HG03108 (cell line): ENCODE data around the gene ADCYAP1R1.
"Not testable (repeated sequence)": the region's sequence is repeated elsewhere in the genome, so short reads cannot be mapped to it uniquely, and the experiment has no call there.

Experiments
- ATAC-seq: cut with Tn5 transposase; IDR thresholded peaks from one replicate; pipeline ENCODE4 v1.9.1; 2021; ENCODE audit warnings: moderate library complexity; ENCODE audit not compliant: unreplicated experiment

Gene ADCYAP1R1

DNA sequence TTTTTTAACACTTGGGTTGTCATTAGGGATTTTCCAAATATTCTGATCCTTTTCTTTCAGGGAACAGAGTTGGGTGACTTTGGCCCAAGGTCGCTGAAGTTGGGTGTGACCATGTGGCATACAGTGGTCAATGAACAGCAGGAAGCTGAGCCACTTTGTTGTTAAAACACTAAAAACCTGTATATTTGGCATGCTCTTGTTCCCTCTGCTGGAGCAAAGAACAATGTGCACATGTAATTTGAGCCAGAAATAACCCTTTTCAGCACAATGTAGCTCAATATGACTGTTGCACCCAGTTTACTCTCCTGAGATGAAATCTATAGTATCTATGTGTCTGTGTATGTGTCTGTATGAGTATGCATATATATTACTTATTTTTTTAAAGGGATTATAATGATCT is 74.9 kb downstream of the ADCYAP1R1 start:
- no peak for ATAC-seq

DNA sequence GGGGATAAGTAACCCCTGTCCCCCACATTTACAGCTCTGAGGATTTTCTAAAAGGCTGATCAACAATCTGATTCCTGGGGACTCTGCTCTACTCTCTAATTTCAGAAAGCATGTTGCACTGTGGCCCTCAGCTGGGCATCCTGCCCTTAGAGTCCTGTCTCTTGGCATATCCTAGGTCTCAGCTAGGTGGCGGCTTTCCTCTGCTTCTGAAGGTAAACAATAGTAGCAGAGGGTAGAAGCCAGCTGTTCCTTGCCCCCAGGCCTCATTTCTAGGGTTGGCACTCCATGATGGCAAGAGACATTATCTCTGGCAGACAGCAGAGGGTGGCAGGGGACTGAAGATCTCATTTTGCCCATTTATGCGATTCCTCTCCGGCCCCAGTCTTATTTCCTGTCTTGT is 77.0 kb downstream of the ADCYAP1R1 start:
- ATAC-seq = no peak

DNA sequence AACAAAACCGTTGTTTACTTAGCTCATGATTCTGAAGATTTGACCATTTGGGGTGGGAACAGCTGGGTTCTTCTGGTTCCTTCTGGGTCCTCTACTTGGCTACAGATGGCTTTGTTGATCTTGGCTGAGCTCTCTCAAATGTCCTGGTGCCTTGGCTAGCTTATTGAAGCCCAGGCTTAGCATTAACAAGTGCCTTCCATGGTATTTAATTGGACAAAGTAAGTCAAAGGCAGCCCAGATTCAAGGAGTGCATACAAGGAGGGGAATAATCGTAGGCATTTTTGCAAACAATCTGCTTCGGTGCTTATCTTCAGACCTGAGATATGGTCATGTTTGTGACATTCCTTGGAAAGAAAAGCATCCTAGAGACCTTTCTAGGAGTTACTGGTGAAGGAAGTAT is 81.4 kb downstream of the ADCYAP1R1 start:
- ATAC-seq = no peak

DNA sequence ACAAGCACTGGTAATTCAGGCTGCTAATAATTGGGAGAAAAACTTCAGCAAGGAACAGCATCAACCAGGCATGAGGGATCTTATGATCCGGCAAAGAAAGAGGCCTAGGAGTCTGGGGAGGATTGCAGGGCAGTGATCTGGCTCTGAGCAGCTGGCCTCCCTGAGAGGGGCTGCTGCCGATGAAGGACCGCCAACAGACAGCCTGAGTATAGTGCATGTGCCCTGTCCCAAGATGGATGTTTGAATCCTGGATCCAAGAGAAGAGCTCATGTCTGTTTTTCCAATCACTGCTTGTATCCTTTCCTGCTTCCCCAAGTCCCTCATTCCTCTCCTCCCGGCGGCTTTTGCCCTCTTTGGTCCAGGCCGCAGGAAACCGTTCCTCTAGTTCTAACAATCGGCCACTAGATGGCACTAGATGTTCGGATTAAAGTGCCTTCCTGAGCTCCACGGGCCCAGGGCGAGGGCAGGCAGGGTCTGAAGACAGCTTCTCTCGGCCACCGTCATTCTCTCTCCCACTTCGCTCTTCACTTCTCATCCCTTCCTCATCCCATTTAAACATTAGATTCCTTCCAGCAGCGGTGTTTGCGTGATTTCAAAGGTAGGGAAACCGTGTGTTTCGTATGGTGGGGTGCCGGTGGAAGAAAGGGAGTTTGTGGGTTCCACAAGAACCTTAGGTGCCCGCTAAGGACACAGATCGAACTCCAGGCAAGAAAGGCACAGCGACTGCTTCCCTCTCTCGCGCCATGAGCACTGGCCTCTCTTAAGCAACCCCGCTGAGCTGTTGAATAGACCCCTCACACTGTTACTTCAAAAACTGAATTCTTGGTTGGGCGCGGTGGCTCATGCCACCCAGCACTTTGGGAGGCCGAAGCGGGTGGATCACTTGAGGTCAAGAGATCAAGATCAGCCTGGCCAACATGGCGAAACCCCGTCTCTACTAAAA is 82.4 kb downstream of the ADCYAP1R1 start:
- peak; percentile 81 for ATAC-seq

DNA sequence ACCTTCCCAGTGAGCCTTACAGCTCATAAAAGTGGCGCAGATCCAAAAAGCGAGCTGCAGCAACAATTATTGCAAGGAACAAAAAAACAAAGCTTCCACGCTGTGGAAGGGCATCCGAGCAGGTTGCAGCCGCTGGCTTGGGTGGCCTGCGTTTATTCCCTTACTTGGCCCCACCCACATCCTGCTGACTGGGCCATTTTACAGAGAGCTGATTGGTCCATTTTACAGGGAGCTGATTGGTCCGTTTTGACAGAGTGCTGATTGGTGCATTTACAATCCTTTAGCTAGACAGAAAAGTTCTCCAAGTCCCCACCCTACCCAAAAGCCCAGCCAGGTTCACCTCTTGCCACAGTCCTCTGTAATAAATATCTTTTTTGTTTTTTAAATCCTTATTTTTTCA is 85.1 kb downstream of the ADCYAP1R1 start:
- no peak for ATAC-seq

DNA sequence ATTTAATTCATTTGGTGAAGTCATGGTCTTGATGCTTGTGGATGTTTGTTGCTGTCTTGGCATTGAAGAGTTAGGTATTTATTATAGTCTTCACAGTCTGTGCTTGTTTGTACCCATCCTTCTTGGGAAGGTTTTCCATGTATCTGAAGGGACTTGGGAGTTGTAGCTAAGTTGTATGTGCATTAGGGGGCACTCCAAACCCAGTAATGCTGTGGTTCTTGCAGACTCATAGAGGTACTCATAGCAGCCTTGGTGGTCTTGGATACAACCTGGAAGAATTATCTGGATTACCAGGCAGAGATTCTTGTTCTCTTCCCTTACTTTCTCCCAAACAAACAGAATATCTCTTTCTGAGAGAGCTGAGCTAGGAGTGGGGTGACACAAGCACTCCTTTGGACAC is 93.2 kb downstream of the ADCYAP1R1 start:
- no peak for ATAC-seq

DNA sequence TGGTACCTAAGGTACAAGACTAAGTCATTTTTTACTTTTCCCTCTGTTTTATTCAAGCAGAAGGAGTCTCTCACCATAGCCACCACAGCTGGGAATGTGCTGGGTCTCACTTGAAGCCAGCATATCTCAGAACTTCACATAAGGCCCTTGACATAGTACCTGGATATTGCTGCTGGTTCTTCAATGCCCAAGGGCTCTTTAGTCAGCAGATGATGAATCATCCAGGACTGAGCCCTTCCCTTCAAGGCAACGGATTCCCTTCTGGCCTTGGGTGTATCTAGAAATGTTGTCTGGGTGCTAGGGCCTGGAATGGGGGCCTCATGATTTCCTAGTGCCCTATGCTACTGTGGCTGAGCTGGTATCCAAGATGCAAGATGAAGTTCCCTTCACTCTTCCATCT is 93.9 kb downstream of the ADCYAP1R1 start:
- ATAC-seq = no peak

DNA sequence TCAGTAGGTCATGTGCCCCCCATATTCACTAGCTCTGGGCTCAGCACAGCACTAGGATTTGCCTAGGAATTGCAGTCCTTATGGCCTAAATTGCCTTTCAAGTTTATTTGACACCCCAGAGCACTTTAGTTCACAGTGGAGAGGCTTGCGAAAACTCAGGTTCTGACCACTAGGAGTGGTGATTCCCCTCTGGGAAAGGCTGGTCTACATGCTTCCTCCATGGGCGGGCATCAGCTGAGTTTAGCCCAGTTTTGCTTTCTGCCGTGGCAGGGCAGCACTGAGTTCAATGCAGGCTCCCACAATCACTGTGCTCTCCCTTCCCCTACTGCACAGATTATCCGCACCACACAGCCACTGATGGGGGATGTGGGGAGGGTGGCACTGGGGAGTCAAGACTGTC is 94.4 kb downstream of the ADCYAP1R1 start:
- ATAC-seq = no peak

DNA sequence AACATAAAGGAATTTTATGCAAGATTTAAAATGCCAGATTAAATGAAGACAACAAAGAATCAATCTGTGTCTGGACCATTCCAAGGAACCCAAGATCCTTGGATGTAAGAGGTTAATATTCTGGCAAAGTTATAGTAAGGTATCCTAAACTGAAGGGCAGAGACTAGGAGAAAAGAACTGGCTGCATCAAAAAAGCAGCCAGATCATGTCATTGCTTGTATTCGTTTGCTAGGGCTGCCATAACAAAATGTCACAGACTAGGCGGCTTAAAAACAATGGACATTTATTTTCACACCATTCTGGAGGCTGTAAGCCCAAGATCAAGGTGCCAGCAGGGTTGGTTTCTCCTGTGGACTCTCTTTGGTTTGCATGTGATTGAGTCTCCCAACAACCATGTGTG is 99.7 kb downstream of the ADCYAP1R1 start:
- ATAC-seq = no peak

DNA sequence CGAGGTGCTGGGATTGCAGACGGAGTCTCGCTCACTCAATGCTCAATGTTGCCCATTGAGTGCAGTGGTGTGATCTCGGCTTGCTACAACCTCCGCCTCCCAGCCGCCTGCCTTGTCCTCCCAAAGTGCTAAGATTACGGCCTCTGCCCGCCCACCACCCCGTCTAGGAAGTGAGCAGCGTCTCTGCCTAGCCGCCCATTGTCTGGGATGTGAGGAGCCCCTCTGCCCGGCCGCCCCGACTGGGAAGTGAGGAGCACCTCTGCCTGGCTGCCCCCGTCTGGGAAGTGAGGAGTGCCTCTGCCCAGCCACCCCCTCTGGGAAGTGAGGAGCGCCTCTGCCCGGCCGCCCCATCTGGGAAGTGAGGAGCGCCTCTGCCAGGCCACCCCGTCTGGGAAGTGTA is 101.2 kb downstream of the ADCYAP1R1 start:
- not testable (repeated sequence) for ATAC-seq

DNA sequence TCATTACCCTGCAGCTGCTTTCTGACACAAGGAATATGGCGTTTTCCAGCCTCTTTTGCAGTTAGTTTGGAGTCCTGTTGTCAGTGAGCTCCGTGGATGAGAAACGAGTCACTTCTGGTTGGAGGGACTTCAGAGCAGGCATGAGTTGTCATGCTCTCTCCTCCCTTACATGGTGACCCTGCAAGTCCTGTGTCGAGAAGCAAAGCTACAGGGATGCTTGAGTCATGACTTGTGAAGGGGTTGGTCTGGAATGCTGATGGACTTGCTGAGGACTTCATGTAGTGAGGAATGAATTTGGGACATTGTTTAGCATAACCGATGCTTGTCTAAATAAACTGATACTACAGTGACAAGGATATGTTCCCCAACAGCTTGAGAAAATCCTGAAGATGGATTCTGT is 108.8 kb downstream of the ADCYAP1R1 start:
- no peak for ATAC-seq
